Panc1 (cell line): ENCODE results near the gene BACH2.
"Not testable (repeated sequence)": the region's sequence is repeated elsewhere in the genome, so short reads cannot be mapped to it uniquely, and the experiment has no call there.

ENCODE experiments used
- TF ChIP-seq, protein P1 (sequence below): fragments of 450-650 bp; IDR thresholded peaks from 2 replicates; pipeline ENCODE4 v1.5.1; 2017; ENCODE audit warnings: mild to moderate bottlenecking
- TF ChIP-seq, protein P2 (sequence below), 2 experiments: IDR thresholded peaks; 2 replicates each; pipeline ENCODE4 v1.6.1; 2011 to 2012; ENCODE audit warnings: low read depth in 2 of 2, control low read depth in 1 of 2, low read length in 1 of 2, mild to moderate bottlenecking in 1 of 2, moderate library complexity in 1 of 2; ENCODE audit not compliant: insufficient read depth in 1 of 2

DNA sequence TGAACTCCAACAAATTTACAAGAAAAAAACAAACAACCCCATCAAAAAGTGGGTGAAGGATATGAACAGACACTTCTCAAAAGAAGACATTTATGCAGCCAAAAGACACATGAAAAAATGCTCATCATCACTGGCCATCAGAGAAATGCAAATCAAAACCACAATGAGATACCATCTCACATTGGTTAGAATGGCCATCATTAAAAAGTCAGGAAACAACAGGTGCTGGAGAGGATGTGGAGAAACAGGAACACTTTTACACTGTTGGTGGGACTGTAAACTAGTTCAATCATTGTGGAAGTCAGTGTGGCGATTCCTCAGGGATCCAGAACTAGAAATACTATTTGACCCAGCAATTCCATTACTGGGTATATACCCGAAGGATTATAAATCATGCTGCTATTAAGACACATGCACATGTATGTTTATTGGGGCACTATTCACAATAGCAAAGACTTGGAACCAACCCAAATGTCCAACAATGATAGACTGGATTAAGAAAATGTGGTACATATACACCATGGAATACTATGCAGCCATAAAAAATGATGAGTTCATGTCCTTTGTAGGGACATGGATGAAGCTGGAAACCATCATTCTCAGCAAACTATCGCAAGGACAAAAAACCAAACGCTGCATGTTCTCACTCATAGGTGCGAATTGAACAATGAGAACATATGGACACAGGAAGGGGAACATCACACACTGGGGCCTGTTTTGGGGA is 264.0 kb downstream of the BACH2 start:
- TF ChIP-seq, protein P1, sequence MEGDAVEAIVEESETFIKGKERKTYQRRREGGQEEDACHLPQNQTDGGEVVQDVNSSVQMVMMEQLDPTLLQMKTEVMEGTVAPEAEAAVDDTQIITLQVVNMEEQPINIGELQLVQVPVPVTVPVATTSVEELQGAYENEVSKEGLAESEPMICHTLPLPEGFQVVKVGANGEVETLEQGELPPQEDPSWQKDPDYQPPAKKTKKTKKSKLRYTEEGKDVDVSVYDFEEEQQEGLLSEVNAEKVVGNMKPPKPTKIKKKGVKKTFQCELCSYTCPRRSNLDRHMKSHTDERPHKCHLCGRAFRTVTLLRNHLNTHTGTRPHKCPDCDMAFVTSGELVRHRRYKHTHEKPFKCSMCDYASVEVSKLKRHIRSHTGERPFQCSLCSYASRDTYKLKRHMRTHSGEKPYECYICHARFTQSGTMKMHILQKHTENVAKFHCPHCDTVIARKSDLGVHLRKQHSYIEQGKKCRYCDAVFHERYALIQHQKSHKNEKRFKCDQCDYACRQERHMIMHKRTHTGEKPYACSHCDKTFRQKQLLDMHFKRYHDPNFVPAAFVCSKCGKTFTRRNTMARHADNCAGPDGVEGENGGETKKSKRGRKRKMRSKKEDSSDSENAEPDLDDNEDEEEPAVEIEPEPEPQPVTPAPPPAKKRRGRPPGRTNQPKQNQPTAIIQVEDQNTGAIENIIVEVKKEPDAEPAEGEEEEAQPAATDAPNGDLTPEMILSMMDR, result not testable (repeated sequence)
- TF ChIP-seq, protein P2, sequence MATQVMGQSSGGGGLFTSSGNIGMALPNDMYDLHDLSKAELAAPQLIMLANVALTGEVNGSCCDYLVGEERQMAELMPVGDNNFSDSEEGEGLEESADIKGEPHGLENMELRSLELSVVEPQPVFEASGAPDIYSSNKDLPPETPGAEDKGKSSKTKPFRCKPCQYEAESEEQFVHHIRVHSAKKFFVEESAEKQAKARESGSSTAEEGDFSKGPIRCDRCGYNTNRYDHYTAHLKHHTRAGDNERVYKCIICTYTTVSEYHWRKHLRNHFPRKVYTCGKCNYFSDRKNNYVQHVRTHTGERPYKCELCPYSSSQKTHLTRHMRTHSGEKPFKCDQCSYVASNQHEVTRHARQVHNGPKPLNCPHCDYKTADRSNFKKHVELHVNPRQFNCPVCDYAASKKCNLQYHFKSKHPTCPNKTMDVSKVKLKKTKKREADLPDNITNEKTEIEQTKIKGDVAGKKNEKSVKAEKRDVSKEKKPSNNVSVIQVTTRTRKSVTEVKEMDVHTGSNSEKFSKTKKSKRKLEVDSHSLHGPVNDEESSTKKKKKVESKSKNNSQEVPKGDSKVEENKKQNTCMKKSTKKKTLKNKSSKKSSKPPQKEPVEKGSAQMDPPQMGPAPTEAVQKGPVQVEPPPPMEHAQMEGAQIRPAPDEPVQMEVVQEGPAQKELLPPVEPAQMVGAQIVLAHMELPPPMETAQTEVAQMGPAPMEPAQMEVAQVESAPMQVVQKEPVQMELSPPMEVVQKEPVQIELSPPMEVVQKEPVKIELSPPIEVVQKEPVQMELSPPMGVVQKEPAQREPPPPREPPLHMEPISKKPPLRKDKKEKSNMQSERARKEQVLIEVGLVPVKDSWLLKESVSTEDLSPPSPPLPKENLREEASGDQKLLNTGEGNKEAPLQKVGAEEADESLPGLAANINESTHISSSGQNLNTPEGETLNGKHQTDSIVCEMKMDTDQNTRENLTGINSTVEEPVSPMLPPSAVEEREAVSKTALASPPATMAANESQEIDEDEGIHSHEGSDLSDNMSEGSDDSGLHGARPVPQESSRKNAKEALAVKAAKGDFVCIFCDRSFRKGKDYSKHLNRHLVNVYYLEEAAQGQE (IDR thresholded peaks at IDR 0.05; ENCODE audit: insufficient read depth in 1 of 2, low read depth in 2 of 2, low read length in 1 of 2), result not testable (repeated sequence)
